Left lobe of liver (tissue), 2 donors: ENCODE results near the gene HJV. TPM values are rescaled to one million over a fixed set of nuclear protein-coding genes. Genes with fewer than 3 reads are reported as not detected.
"Not testable (repeated sequence)": the region's sequence is repeated elsewhere in the genome, so short reads cannot be mapped to it uniquely, and the experiment has no call there.

Experiments
- ATAC-seq: fragments of 200-7000 bp; cut with Tn5 transposase; one replicate; pipeline ENCODE4 v1.9.1; 2020; ENCODE audit warnings: mild to moderate bottlenecking, moderate library complexity
- DNase-seq: peaks from one replicate; pipeline ENCODE4 v3.0.0-alpha.2; 2020; ENCODE audit warnings: low spot score
- total RNA-seq: library from RNA; stranded (reverse); gene quantifications from one replicate; pipeline ENCODE4 v1.2.1, GENCODE V29; 2021
- donor health status: DM: no; HTN: no; CAD: no; lungs with moderate emphysema.
- donor health status: DM: no; HTN: yes; CAD: no.

The HJV gene
- total RNA-seq = 110 TPM

GRCh38 chr1:146021622-146022402, at the start of gene HJV:
Gene HJV, minus strand, starts transcription at chr1:146021735. Its CDS starts 1,504 bp downstream, at chr1:146020231.
- ATAC-seq (peak; percentile 78), DNase-seq (peak; percentile 85)

DNA sequence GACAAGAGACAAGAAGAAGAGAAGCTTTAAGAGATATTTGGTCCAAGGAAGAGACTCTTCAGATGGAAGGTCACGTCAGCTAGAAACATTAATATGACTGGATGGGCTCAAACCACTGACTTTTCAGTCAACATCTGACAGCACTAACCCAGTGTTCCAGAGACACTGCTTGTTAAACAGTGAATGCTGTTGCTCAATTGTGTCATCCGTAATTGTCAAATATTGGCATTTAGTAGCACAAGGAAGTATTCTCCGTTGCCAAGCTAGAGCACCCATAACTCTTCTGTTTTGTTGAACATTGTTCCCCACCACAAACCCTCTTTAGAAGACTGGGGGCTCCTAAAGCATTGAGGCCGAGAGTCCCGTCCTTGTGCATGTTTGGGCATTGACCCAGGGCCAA, 37.6 kb upstream of the HJV start:
- ATAC-seq, DNase-seq: not testable (repeated sequence)

GRCh38 chr1:146051852-146052676, 30.5 kb upstream of the HJV start:
- peak; percentile 88 for ATAC-seq

DNA sequence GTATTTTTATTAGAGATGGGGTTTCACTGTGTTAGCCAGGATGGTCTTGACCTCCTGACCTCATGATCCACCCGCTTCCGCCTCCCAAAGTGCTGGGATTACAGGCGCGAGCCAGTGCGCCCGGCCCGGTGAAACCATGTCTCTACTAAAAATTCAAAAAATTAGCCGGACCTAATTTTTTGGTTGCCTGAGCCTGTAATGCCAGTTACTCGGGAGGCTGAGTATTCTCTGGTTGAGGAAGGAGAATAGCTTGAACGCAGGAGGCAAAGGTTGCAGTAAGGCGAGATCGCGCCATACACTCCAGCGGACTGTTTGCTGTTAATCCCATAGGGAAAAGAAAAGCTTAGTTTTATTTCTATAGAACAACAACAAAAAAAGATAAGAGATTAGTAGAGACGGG, 29.9 kb upstream of the HJV start:
- DNase-seq (no peak), ATAC-seq (peak; percentile 32)

More at GRCh38 chr1:146051852-146052676, 30.5 kb upstream of the HJV start:
- DNase-seq = peak; percentile 91

DNA sequence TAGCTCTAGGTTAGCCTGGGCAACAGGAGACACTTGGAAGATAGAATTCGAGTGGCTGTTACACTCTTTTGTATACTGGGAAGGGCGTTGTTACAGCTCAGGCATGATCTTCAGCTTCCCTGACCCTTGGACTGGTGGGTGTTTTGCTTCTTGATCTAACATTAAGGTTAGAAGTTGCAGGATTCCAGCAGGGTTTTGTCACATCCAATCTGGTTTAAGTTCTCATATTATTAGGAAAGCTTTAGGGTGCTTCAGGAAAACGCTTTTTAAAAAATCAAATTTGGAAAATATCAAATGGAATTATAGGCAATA, 29.1 kb upstream of the HJV start:
- ATAC-seq = peak; percentile 21
- DNase-seq = not testable (repeated sequence)

DNA sequence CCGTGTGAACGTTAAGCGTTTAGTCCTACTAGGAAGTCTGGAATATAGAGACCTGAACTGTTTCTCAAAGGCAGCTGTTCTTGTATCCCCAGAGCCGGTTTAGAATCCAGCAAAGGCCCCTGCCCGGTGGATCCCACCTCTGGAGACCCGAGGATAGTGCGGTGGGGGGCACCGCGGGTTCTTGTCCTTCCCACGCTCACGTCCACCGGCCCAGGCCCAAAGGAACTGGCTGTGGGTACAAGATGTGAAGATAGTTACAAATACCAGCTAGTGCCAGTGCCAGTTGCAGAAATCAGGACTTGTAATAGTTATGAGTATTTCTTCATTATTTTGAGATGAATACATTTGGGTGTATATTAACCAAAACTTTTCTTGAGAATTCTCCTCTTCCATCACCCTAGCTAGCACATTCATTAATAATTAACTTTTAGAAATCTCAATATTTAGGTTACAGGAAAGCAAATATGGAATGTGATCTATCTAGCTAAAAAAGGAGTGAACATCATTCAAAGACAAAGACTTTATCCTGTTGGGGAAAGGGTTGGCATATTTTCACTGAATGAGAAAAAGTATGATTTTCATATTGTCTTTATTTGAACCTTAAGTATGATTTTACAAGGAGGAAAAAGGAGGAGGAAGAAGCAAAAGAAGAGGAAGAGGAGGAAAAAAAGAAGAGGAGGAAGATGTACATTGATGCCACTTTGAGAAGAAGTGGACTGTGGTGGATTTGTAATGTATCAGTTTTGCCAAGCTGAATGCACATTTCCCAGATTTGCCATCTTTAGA, 28.5 kb upstream of the HJV start:
- DNase-seq = not testable (repeated sequence)
- peak; percentile 4 for ATAC-seq

GRCh38 chr1:146049436-146049835, 27.9 kb upstream of the HJV start:
- no peak for ATAC-seq
- no peak for DNase-seq

- not testable (repeated sequence) for ATAC-seq, DNase-seq
Observed at GRCh38 chr1:146048514-146049115, 27.1 kb upstream of the HJV start.

- ATAC-seq (no peak), DNase-seq (no peak)
Observed at GRCh38 chr1:146046664-146047063, 25.1 kb upstream of the HJV start.

DNA sequence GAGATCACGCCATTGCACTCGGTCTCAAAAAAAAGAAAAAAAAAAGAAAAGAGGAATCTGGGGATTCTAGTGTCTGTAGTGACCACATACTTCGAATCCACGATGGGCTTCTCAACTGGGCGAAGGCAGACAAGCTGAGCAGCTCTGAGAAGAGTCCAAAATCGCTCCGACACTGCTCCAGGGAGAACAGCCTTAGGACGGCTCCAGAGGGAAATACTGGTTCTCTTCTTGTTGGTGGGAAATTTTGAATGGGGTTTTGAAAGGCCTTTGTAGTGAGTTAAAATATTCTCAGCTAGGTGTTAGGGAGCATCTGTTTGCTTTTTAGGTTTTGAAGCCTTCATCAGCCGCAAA, 18.3 kb upstream of the HJV start:
- no peak for ATAC-seq
- no peak for DNase-seq

DNA sequence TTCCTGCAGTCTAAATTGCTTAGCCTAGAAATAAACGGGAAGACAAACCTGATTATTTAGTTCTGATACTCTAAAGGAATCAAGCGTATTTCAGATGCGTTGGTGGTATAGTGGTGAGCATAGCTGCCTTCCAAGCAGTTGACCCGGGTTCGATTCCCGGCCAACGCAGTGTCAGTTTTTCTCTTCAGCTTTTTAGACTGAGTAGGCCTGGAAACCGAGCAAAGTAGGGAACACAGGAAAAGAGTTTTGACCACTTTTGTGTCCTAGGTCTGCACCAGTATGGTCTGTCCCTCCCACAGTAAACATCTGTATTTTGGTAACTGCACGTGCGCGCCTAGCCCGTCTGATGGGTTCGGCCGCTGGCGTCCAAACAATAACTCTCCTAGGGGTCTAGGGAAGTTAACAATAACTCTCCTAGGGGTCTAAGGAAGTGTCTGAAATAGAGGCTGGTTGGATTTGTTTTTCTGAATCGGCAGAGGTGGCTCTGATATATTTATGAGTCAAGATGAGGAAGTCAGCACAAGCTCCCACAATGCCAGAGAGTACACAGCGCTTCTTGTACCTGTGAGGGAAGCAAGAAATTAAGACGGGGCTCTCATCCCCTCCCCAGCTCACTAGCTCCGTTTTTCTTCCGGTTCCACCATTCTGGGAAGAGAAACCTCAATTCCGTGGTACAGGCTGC, 15.6 kb upstream of the HJV start:
- peak; percentile 83 for DNase-seq
- peak; percentile 65 for ATAC-seq

GRCh38 chr1:146036241-146036964, 14.9 kb upstream of the HJV start:
- no peak for DNase-seq
- no peak for ATAC-seq

DNA sequence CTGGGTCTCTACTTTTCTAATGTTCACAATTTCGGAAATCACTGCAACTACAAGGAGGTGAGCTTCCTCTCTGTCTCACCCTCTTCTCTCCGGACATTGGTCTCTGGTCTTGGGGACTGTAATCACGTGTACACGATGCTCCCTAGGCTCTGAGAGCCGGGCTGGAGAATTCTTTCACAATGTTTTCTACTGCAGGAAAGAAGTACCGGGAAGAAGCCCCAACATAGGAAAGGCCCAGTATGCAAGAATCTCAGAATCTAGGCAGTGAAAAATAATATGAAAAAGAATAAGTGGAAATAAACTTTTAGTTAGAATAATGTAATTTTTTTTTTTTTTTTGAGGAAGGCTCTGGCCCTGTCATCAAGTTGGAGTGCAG, 13.5 kb upstream of the HJV start:
- DNase-seq = no peak
- ATAC-seq = no peak

DNA sequence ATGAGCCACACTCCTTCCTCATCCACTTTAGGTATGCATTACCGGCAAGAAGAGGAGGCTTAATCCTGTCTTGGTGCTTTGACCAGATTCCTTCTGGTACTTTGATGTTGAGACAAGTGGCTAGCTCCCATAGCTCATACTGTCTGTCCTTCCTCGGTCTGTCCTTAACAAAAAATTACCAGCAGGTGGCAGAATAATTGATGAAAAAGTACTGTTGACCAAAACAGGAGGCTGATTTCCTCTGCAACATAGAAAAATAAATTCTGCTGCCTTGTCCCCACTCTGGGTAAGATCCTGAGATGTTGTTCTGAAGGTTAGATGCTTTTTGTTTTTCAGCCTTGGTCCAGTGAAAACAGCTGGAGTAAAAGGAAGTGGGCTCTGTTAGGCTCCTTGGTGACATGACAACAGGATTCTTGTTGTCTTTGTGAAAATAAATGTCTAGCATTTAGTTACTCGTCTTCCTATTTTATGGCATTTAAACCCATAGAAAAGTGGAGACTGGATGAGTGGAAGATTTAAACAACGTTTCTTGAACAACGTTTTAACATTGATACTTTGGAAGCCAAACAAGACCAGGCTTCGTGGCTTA, 11.2 kb upstream of the HJV start:
- no peak for DNase-seq

DNA sequence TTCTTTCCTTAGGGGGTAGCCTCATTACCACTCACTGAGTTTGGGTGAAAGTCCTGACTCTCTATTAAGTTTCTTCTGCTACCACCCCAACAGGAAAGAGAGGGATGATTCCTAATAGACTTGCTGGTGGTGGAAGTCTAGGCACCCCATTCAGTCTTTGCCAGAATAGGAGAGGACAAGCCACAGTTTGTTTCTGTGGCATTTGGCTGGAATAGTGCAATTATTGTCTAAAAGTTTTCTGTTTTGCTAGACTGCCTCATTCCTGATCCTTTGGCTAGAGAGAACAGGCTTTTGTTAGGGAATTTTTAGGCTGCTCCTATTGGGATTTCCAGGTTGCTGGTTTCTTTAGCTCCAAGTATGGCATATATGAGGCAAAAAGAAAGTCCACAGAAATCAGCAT, 9.9 kb upstream of the HJV start:
- DNase-seq (no peak), ATAC-seq (no peak)

More for the DNA sequence above, 11.2 kb upstream of the HJV start:
- ATAC-seq = peak; percentile 73

- no peak for DNase-seq
- no peak for ATAC-seq
Observed at GRCh38 chr1:146029117-146029516, 7.6 kb upstream of the HJV start.

DNA sequence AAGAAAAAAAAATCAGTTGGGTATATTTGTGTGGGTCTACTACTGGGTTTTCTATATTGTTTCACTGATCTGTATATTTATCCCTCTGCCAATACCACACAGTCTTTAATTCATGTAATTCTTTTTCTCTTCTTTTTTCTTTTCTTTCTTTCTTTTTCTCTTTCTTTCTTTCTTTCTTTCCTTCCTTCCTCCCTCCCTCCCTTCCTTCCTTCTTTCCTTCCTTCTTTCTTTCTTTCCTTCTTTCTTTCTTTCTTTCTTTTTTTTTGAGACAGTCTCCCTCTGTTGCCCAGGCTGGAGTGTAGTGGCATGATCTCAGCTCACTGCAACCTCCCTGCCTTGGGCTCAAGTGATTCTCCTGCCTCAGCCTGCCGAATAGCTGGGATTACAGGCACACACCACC, 5.1 kb upstream of the HJV start:
- ATAC-seq, DNase-seq: not testable (repeated sequence)

DNA sequence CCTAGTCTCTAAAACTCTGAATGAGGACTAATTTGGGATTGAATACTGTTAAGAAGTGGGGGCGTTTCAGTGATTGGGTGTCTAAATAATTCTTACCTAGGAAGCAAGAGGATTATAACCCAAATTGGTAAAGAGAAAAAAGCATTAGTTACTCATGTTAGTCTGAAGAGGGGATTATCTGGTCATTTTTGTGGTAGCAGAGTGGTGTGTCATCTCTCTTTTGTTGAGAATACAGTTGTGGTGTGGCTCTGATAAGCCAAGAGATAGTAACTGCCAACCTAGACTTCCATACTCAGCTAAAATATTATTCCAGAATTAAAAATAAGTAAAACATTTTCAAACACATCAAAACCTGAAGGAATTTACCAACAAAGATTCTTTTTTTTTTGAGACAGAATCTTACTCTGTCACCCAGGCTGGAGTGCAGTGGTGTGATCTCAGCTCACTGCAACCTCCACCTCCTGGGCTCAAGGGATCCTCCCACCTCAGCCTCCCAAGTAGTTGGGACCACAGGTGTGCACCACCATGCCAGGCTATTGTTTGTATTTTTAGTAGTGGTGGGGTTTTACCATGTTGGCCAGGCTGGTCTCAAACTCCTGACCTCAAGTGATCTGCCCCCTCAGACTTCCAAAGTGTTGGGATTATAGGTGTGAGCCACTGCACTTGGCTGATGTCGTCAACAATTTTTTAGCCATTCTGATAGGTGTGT, 4.4 kb upstream of the HJV start:
- ATAC-seq = not testable (repeated sequence)

More for the DNA sequence above, 4.4 kb upstream of the HJV start:
- DNase-seq = not testable (repeated sequence)
